HCT116 (cell line): ENCODE data around the gene TM7SF2. TPM values are rescaled to one million over a fixed set of nuclear protein-coding genes. Genes with fewer than 3 reads are reported as not detected.

ENCODE experiments used
- ATAC-seq: fragments of 200-7000 bp; cut with Tn5 transposase; 2 replicates; pipeline ENCODE4 v1.9.1; 2020; ENCODE audit warnings: mild to moderate bottlenecking, moderate library complexity
- BruUV-seq: library from RNA; stranded (reverse); fragments of 400-500 nt; replicated peaks from 2 replicates; lab custom pipeline; 2021; lab: Mats Ljungman, UMichigan
- CTCF ChIA-PET: fragments of 300-600 bp; sonication (Branson Sonifier 250); formaldehyde crosslinking; loops from one replicate; lab custom pipeline; 2021; ENCODE audit warnings: antibody characterized with exemption; lab: Charles Lee
- POLR2A ChIA-PET: fragments of 300-600, 350-600 bp; sonication (Branson Sonifier 250); formaldehyde crosslinking; loops from one replicate; lab custom pipeline; 2021; ENCODE audit warnings: antibody characterized with exemption; lab: Charles Lee
- RAD21 ChIA-PET, 2 experiments: fragments of 300-600 bp; sonication (Branson Sonifier 250); formaldehyde crosslinking; loops; one replicate each; lab custom pipeline; 2023; ENCODE audit warnings: low total read pairs in 2 of 2; ENCODE audit not compliant: uncharacterized antibody in 2 of 2, unreplicated experiment in 2 of 2, low non-redundant PET in 1 of 2; lab: Charles Lee
- DNase-seq: peaks from one replicate; pipeline ENCODE4 v3.0.0-alpha.2; 2010; ENCODE audit warnings: low read depth, low spot score
- H2AFZ ChIP-seq: fragments of 200-600 bp; shearing (Covaris generic), sonication (generic); 2 replicates; pipeline ENCODE4 v1.6.1; 2017; ENCODE audit warnings: low read depth, mixed run types, mixed read lengths, antibody characterized with exemption, low read length; ENCODE audit not compliant: poor library complexity, severe bottlenecking
- H3K27ac ChIP-seq: 2 replicates; pipeline ENCODE4 v1.5.1; 2012; ENCODE audit warnings: low read depth, low read length
- H3K27me3 ChIP-seq: fragments of 200-600 bp; sonication (generic); 2 replicates; pipeline ENCODE4 v1.6.1; 2016; ENCODE audit warnings: mixed run types, low read length, mixed read lengths; ENCODE audit not compliant: insufficient read depth
- H3K36me3 ChIP-seq, 2 experiments: fragments of 200-500 bp in 1 of 2; fragments of 200-600 bp in 1 of 2; sonication (Bioruptor generic) in 1 of 2; sonication (generic) in 1 of 2; 2 replicates each; pipeline versions ENCODE4 v1.5.1 to v1.6.1; 2014 to 2016; ENCODE audit warnings: low read length in 2 of 2, inconsistent platforms in 1 of 2, mixed read lengths in 1 of 2, mixed run types in 1 of 2; ENCODE audit not compliant: insufficient read depth in 2 of 2, control insufficient read depth in 1 of 2
- H3K4me1 ChIP-seq, 2 experiments: fragments of 200-600 bp in 1 of 2; sonication (generic) in 1 of 2; 2 replicates each; pipeline versions ENCODE4 v1.5.1 to v1.6.1; 2012 to 2017; ENCODE audit warnings: low read length in 2 of 2, inconsistent platforms in 1 of 2, mild to moderate bottlenecking in 1 of 2, mixed read lengths in 1 of 2, mixed run types in 1 of 2, moderate library complexity in 1 of 2; ENCODE audit not compliant: insufficient read depth in 2 of 2, control insufficient read depth in 1 of 2
- H3K4me2 ChIP-seq: fragments of 200-600 bp; sonication (generic); 2 replicates; pipeline ENCODE4 v1.6.1; 2017; ENCODE audit warnings: mixed run types, low read length, mixed read lengths
- H3K4me3 ChIP-seq, 2 experiments: fragments of 200-600 bp in 1 of 2; sonication (generic) in 1 of 2; replicated peaks in 1 of 2; 2 replicates each; pipeline ENCODE4 v1.5.1; 2011 to 2016; ENCODE audit warnings: low read length in 2 of 2, control low read depth in 1 of 2, low read depth in 1 of 2, mild to moderate bottlenecking in 1 of 2, mixed read lengths in 1 of 2, mixed run types in 1 of 2
- H3K79me2 ChIP-seq: fragments of 200-600 bp; sonication (generic); 2 replicates; pipeline ENCODE4 v1.6.1; 2017; ENCODE audit warnings: mild to moderate bottlenecking, mixed run types, low read length, moderate library complexity, mixed read lengths; ENCODE audit not compliant: insufficient read depth
- H3K9ac ChIP-seq: fragments of 200-600 bp; sonication (generic); 2 replicates; pipeline ENCODE4 v1.6.1; 2016; ENCODE audit warnings: low read length, mixed read lengths
- H3K9me2 ChIP-seq: fragments of 200-600 bp; sonication (generic), shearing (Covaris generic); 2 replicates; pipeline ENCODE4 v1.6.1; 2017; ENCODE audit warnings: mixed run types, mild to moderate bottlenecking, moderate library complexity; ENCODE audit not compliant: insufficient read depth
- H3K9me3 ChIP-seq, 2 experiments: fragments of 200-500 bp in 1 of 2; fragments of 200-600 bp in 1 of 2; sonication (Bioruptor generic) in 1 of 2; sonication (generic) in 1 of 2; 2 replicates each; pipeline ENCODE4 v1.6.1; 2014 to 2017; ENCODE audit warnings: low read length in 2 of 2, mixed read lengths in 2 of 2, inconsistent platforms in 1 of 2, low read depth in 1 of 2, mild to moderate bottlenecking in 1 of 2, mixed run types in 1 of 2, moderate library complexity in 1 of 2; ENCODE audit not compliant: control insufficient read depth in 1 of 2, insufficient read depth in 1 of 2
- H4K20me1 ChIP-seq: fragments of 200-600 bp; sonication (generic), shearing (Covaris generic); 2 replicates; pipeline ENCODE4 v1.6.1; 2017; ENCODE audit warnings: mixed run types, mild to moderate bottlenecking, moderate library complexity; ENCODE audit not compliant: insufficient read depth
- CEBPB ChIP-seq: IDR thresholded peaks from 2 replicates; pipeline ENCODE4 v1.6.1; 2012; ENCODE audit warnings: low read depth
- EZH2phosphoT487 ChIP-seq: fragments of 200-600 bp; IDR thresholded peaks from 2 replicates; pipeline ENCODE4 v1.6.1; 2018; ENCODE audit warnings: antibody characterized with exemption, borderline replicate concordance
- FOSL1 ChIP-seq: IDR thresholded peaks from 2 replicates; pipeline ENCODE4 v1.6.1; 2012; ENCODE audit warnings: low read depth
- POLR2AphosphoS5 ChIP-seq: IDR thresholded peaks from 2 replicates; pipeline ENCODE4 v1.6.1; 2011; ENCODE audit warnings: mild to moderate bottlenecking, low read depth, low read length, moderate library complexity
- RAD21 ChIP-seq: IDR thresholded peaks from 2 replicates; pipeline ENCODE4 v1.6.1; 2012; ENCODE audit warnings: low read depth, mild to moderate bottlenecking
- SRF ChIP-seq: IDR thresholded peaks from 2 replicates; pipeline ENCODE4 v1.6.1; 2012; ENCODE audit warnings: low read depth
- TCF7L2 ChIP-seq: IDR thresholded peaks from 2 replicates; pipeline ENCODE4 v1.7.0; 2011; ENCODE audit warnings: borderline replicate concordance, inconsistent platforms; ENCODE audit not compliant: insufficient read depth, insufficient read length; ENCODE audit errors: extremely low read depth
- YY1 ChIP-seq: IDR thresholded peaks from 2 replicates; pipeline ENCODE4 v1.6.1; 2011; ENCODE audit warnings: low read length, low read depth, moderate library complexity, mild to moderate bottlenecking; ENCODE audit not compliant: insufficient replicate concordance; ENCODE audit errors: extremely low read depth
- ZNF274 ChIP-seq: fragments of 200-500 bp; sonication (Bioruptor generic); IDR thresholded peaks from 2 replicates; pipeline ENCODE4 v1.6.1; 2014; ENCODE audit warnings: mild to moderate bottlenecking, low read depth, low read length, inconsistent platforms
- intact Hi-C: fragments of 100-400 bp; cut with micrococcal nuclease; formaldehyde crosslinking; loops from 2 replicates; pipeline ENCODE4 v1.10.0; 2022
- total RNA-seq: library from RNA; stranded (reverse); gene quantifications from one replicate; pipeline ENCODE4 v1.2.1, GENCODE V29; 2021; ENCODE audit not compliant: unreplicated experiment
- TF ChIP-seq, protein P1 (sequence below): IDR thresholded peaks from 2 replicates; pipeline ENCODE4 v1.6.1; 2011; ENCODE audit warnings: mild to moderate bottlenecking, low read length, moderate library complexity; ENCODE audit not compliant: insufficient replicate concordance; ENCODE audit errors: extremely low read depth
- TF ChIP-seq, protein P2 (sequence below), 3 experiments: fragments of 200-600 bp in 1 of 3; sonication (generic) in 1 of 3; IDR thresholded peaks in 2 of 3; conservative IDR thresholded peaks in 1 of 3; 2 replicates each; pipeline ENCODE4 v1.5.1; 2012 to 2017; ENCODE audit warnings: low read depth in 2 of 3, low read length in 2 of 3, antibody characterized with exemption in 1 of 3, borderline replicate concordance in 1 of 3, control low read depth in 1 of 3, mild to moderate bottlenecking in 1 of 3, mixed read lengths in 1 of 3, mixed run types in 1 of 3, moderate library complexity in 1 of 3; ENCODE audit not compliant: insufficient read depth in 1 of 3

The TM7SF2 gene
- total RNA-seq, 1 experiment from 2014 or later: 52.9 TPM

DNA sequence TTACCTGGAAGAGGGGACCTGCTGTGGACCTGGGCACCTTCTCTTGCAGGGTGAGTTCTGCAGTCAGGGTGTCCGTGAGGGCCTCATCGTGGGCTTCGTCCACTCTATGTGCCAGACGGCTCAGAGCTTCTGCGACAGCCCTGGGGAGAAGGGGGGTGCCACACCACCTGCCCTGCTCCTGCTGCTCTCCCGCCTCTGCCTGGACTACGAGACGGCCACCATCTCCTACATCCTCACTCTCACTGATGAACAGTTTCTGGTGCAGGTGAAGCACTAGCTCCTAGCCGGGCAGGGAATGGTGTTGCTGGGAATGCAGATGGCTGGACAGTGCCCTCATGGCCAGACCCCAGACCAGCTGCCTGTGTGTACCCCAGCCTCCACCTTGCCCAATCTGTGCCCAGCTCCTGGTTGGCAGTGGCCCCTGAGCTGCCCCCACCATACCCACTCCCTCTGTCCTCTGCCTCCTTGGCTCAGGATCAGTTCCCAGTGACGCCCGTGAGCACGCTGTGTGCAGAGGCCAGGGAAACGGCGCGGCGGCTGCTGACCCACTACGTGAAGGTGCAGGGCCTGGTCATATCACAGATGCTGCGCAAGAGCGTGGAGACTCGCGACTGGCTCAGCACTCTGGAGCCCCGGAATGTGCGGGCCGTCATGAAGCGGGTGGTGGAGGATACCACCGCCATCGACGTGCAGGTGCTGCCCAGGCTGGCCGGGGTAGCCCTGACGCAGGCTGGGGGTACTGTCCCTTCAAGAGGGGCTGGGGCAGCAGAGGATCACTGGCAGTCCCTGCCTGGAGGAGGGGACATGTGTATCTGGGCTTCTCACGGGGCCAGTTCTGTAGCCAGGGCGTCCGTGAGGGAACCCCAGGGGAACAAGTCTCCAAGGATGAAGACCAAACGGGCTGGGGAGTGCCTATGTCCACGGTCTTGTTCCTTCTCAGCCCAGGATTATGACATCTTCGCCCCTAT lies 2.2 kb upstream of the TM7SF2 start:
- Histone ChIP-seq H3K4me1 (peaks cover 15 to 34% of the 10 kb centered on the region in 2 experiments), H3K4me2 (no peak overlapping the region), H3K9me2 (no peaks in the 10 kb centered on the region), H3K27ac (no peak overlapping the region), H3K9ac (no peak overlapping the region), H3K4me3 (no peak overlapping the region), H3K79me2 (0 out of 2 replicates have a peak, but pooled peaks cover 4% of the 10 kb centered on the region), H2AFZ (no peak overlapping the region), H3K9me3 (no peaks in the 10 kb centered on the region), H4K20me1 (no peaks in the 10 kb centered on the region), H3K36me3 (no peaks in the 10 kb centered on the region), H3K27me3 (no peaks in the 10 kb centered on the region)
- POLR2A ChIA-PET: interaction anchor here (1.9 to 3.7 kb wide), 2 partner anchors 12 to 13 kb away, joined by 20 to 21 read pairs; partner anchors contain the start of genes FAU, MRPL49 and VPS51
- RAD21 ChIA-PET: no interaction called here
- TF ChIP-seq, protein P1, sequence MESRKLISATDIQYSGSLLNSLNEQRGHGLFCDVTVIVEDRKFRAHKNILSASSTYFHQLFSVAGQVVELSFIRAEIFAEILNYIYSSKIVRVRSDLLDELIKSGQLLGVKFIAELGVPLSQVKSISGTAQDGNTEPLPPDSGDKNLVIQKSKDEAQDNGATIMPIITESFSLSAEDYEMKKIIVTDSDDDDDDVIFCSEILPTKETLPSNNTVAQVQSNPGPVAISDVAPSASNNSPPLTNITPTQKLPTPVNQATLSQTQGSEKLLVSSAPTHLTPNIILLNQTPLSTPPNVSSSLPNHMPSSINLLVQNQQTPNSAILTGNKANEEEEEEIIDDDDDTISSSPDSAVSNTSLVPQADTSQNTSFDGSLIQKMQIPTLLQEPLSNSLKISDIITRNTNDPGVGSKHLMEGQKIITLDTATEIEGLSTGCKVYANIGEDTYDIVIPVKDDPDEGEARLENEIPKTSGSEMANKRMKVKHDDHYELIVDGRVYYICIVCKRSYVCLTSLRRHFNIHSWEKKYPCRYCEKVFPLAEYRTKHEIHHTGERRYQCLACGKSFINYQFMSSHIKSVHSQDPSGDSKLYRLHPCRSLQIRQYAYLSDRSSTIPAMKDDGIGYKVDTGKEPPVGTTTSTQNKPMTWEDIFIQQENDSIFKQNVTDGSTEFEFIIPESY: no peak
- TF ChIP-seq FOSL1: no peak
- TF ChIP-seq, protein P2, sequence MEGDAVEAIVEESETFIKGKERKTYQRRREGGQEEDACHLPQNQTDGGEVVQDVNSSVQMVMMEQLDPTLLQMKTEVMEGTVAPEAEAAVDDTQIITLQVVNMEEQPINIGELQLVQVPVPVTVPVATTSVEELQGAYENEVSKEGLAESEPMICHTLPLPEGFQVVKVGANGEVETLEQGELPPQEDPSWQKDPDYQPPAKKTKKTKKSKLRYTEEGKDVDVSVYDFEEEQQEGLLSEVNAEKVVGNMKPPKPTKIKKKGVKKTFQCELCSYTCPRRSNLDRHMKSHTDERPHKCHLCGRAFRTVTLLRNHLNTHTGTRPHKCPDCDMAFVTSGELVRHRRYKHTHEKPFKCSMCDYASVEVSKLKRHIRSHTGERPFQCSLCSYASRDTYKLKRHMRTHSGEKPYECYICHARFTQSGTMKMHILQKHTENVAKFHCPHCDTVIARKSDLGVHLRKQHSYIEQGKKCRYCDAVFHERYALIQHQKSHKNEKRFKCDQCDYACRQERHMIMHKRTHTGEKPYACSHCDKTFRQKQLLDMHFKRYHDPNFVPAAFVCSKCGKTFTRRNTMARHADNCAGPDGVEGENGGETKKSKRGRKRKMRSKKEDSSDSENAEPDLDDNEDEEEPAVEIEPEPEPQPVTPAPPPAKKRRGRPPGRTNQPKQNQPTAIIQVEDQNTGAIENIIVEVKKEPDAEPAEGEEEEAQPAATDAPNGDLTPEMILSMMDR (IDR thresholded peaks at IDR 0.05 in 2 of 3, conservative IDR thresholded peaks at IDR 0.05 in 1 of 3; ENCODE audit: borderline replicate concordance in 1 of 3, insufficient read depth in 1 of 3, low read depth in 2 of 3, low read length in 2 of 3): no peak
- no peak for TF ChIP-seq CEBPB
- TF ChIP-seq ZNF274: no peak
- no peak for TF ChIP-seq YY1
- no peak for TF ChIP-seq POLR2AphosphoS5
- TF ChIP-seq SRF: no peak
- TF ChIP-seq EZH2phosphoT487: no peak
- no peak for TF ChIP-seq TCF7L2
- TF ChIP-seq RAD21: no peak
- no TSS peak for BruUV-seq
- DNase-seq: no peak
- CTCF ChIA-PET: interaction anchor here (1.0 to 1.5 kb wide), 9 partner anchors 12 to 265 kb away, joined by 3 to 14 read pairs (median 4); partner anchors contain the start of genes CDC42BPG, FAU, MRPL49 and SYVN1
- intact Hi-C loops: loop anchor here (1.0 to 10.0 kb wide), 4 partner anchors 73 to 263 kb away; partner anchors contain the start of genes ATG2A and CAPN1
- ATAC-seq: no peak
